Erythroblast (primary cell): ENCODE data around the gene SLC29A4.
"Not testable (repeated sequence)": the region's sequence is repeated elsewhere in the genome, so short reads cannot be mapped to it uniquely, and the experiment has no call there.

Experiments
- DNase-seq, 2 experiments: peaks; one replicate each; lab custom pipeline; 2025; lab: John Stamatoyannopoulos, UW
- GATA1 ChIP-seq: IDR thresholded peaks from 2 replicates; pipeline ENCODE4 v1.6.1; 2011; ENCODE audit warnings: low read depth, mild to moderate bottlenecking, control low read depth, low read length, moderate library complexity
- POLR2A ChIP-seq: IDR thresholded peaks from 2 replicates; pipeline ENCODE4 v1.6.1; 2011; ENCODE audit warnings: mild to moderate bottlenecking, low read length

The SLC29A4 gene

DNA sequence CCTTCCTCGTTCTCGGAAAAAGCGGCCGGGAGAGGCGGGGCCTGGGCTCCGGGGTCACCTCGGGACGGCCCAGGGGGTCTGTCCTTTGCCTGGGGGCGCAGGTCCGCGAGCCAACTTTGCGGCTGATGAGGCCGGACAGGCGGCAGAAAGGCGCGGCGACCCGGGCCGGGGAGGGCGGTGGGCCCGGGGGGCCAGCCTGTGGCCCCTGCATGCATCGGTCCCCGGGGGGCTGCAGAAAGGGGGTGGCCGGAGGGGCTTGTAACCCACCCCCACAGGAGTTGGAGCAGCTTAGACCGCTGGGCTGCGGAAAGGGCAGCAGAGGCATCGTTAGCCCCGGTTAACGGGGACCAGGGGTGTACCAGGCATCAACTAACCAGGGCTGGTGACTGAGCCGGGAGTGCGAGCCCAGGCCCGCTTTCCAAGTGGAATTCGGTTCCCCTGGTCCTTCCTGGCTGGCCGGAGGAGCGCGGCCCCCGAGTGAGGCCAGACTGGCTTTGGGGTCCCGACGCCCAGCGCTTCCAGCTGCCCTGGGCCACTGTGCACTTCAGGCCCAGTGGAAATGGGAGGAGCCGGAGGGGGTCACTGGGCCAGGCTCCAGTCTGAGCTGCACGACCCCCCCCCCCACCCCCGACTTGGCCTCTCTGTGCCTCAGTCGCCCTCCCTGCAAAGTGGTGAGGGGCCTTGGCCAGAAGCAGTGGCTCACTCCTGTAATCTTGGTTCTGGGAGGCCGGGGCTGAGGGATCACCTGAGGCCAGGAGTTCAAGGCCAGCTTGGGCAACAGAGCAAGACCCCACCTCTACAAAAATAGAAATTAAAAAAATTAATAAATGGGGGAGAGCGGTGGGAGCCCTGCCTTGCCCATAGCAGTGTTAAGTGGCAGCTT, 919 bp downstream of the SLC29A4 start:
- TF ChIP-seq GATA1 (no peak), POLR2A (no peak)
- DNase-seq, result no peak

DNA sequence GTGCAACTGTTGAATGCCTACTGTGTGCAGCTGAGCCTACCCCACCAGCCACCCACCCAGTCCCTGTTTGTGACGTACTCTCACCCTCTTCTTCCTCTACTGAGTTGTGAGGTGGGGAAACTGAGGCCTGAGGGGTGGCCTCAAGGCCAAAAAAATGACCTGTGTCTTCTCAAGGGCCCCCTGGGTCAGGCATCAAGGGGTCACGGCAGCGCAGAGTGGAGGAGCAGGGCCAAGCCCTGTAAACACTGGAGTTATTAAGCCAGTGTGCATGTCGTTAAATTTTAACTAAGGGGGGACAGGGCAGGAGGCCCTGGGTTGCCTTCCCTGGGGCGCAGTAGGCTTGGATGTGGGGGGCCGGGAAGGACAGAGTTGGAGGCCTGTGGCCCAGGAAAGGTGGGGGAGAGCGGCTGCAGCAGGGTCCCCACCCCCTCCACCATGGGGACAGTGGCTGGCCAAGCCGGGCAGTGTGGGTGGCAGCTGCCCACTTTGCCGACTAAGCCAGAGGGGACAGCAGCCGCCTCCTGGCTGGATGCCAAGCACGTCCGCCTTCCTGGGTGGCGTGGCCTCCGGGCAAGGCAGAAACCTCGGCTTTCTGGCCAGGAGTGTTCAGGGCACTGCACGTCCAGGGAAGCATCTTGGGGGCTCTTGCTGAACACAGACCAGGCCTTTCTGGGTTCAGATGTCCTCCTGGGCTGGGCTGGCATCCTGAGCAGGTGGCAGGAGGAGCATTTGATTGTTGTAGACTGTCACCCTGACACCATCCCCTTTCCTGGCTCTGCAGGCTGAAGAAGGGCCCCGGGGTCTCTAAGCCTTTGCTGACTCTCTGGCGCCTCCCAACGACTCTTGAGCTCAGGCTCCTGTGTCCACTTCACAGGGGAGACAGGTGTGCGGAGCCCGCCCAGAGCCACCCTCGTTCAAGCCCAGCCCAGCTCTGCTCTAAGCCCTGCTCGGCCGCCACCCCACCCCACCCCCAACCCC, 1.9 kb downstream of the SLC29A4 start:
- TF ChIP-seq GATA1 (no peak), POLR2A (no peak)
- peak; percentile 22 to 24 for DNase-seq

DNA sequence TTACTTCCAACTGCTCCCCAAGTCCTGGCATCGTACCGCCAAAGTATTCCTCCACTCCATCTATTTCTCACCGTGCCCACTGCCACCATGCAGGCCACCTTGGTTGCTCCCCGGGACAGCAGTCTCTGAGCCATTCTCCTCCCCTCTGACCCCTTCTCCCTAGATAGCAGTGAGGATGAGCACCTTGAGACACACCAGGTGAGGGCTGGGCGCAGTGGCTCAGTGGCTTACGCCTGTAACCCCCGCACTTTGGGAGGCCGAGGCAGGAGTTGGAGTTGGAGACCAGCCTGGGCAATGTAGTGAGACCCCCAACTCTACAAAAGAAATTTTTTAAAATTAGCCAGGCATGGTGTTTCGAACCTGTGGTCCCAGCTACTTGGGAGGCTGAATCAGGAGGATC, 4.2 kb downstream of the SLC29A4 start:
- DNase-seq, result no peak
- TF ChIP-seq POLR2A (no peak), GATA1 (no peak)

DNA sequence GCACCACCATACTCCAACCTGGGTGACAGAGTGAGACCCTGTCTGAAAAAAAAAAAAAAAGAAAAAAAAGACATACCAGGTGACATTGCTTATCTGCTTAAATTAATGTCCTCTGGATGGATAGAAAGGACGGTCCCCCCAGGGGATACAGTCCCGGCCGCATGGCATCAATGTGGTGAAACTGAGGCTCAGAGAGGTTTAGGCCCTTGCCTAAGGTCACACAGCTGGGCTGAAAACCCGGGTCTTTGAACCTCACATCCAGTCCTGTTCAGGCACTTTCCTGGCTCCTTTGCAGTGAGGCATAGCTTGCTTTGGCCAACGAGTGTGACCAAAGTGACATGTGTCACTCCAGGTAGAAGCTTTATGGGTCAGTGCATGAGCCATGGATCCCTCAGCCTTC, 4.6 kb downstream of the SLC29A4 start:
- DNase-seq, result not testable (repeated sequence)

DNA sequence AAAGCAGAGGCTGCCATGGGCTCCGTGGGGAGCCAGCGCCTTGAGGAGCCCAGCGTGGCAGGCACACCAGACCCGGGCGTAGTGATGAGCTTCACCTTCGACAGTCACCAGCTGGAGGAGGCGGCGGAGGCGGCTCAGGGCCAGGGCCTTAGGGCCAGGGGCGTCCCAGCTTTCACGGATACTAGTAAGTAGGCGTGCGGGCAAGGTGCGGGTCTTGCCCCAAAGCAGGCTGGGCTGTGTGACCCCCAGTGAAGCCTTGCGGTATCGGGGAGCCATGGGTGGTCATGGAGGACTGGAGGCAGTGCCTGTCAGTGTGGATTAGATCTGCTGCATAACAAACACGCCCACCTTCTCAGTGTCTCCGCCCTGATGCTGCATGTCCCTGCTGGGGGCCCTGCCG, 5.1 kb downstream of the SLC29A4 start:
- DNase-seq, result no peak
- TF ChIP-seq POLR2A, result no peak
- TF ChIP-seq GATA1, result no peak

DNA sequence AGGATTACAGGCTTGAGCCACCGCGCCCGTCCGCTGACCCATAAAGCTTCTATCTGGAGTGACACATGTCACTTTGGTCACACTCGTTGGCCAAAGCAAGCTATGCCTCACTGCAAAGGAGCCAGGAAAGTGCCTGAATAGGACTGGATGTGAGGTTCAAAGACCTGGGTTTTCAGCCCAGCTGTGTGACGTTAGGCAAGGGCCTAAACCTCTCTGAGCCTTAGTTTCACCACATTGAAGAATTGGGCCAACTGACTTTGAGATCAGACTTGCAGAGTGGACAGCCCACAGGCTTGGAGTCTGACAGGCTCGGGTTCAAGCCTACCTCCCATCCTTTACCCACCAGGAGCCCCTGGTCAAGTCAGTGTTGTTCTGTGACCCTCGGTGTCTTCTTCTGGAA, 5.8 kb downstream of the SLC29A4 start:
- not testable (repeated sequence) for DNase-seq

DNA sequence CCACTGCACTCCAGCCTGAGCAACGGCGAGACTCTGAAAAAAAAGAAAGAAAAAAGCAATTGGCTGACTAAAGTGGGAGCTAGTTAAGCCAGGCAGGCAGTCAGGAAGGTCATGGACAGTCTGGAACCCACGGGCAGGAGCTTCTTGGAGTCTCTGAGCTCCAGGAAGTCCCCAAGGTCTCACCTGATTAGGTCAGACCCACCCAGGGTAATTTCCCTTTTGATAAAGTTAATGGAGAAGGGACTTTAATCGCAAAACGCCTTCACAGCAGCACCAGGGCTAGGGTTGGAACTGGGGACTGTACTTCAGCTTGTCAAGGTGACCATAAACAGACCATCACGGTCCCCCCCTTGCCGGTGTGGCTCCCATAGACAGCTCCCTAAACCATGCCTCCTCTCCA, 6.6 kb downstream of the SLC29A4 start:
- TF ChIP-seq GATA1 (no peak), POLR2A (no peak)
- DNase-seq, result no peak

DNA sequence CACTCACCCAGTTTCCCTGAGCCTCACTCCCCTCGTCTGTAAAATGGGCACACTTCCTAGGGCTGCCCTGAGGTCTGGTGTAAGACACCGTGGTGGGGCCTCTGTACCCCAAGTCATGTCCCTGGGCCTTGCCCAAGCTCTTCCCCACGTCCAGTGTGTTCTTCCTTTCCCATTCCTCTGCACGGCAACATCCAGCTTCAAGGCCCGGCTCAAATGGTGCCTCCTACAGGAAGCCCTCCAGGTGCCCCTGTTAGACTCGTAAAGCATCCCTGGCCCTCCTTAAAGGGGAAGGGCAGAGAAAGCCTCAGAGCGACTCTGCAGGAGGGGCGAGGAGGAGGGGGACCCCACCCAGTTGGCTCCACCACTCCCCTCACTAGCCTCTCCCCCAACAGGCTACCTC, 8.6 kb downstream of the SLC29A4 start:
- TF ChIP-seq GATA1, result no peak
- no peak for TF ChIP-seq POLR2A
- no peak for DNase-seq

DNA sequence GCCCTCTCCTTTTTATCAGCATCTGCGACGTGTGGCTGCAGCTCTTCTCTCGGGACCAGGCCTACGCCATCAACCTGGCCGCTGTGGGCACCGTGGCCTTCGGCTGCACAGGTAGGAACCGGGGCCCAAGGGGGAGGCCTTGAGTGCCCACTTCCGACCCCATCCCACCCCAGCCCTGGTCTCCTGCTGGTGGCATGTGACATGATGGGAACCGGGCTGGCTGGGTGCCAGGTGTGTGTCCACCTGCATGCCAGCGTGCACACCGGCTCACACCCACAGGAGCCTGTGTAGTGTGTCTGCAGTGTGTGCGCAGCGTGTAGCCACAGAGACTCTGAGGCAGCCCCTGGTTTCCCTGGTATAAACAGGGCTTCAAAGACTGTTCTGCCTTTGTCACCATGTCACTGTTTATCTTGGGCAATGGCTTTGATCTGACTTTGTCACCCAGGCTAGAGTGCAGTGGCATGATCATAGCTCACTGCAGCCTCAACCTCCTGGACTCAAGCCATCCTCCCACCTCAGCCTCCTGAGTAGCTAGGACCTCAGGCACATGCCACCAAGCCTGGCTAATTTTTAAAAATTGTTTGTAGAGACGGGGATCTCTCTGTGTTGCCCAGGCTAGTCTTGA, 9.1 kb downstream of the SLC29A4 start:
- not testable (repeated sequence) for DNase-seq

DNA sequence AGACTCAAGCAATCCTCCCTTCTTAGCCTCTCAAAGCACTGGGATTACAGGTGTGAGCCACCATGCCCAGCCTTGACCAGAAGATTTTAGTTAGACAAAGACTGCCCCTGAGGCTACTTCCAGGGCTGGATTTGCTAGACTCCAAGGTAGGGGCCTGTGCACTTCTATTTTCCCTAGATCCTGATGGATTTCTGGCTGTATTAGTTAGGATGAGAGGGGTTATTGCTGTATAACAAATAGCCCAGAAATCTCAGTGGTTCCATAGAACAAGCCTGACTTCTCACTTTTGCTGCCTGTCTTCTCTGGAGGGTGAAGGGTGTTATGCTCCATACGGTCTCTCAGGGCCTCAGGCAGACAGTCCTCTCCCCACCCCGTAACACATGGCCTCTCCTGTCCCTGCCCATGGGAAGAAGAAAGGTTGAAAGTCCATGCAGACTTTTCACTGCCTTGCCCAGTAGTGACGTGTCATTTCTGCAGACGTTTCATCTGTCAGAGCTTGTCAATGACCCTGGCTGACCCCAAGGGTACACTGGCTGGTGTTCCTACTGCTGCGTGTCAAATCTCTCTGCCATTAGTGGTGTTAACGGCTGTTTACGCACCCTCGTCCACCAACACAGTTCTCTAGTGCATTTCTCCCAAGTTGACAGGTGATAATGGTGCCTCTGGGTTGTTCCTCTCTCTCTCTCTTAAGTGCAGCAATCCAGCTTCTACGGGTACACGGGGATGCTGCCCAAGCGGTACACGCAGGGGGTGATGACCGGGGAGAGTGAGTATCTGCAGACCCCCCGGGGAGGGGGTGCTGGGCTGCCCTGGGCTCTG, 11.6 kb downstream of the SLC29A4 start:
- no peak for DNase-seq
- TF ChIP-seq POLR2A (no peak), GATA1 (no peak)

DNA sequence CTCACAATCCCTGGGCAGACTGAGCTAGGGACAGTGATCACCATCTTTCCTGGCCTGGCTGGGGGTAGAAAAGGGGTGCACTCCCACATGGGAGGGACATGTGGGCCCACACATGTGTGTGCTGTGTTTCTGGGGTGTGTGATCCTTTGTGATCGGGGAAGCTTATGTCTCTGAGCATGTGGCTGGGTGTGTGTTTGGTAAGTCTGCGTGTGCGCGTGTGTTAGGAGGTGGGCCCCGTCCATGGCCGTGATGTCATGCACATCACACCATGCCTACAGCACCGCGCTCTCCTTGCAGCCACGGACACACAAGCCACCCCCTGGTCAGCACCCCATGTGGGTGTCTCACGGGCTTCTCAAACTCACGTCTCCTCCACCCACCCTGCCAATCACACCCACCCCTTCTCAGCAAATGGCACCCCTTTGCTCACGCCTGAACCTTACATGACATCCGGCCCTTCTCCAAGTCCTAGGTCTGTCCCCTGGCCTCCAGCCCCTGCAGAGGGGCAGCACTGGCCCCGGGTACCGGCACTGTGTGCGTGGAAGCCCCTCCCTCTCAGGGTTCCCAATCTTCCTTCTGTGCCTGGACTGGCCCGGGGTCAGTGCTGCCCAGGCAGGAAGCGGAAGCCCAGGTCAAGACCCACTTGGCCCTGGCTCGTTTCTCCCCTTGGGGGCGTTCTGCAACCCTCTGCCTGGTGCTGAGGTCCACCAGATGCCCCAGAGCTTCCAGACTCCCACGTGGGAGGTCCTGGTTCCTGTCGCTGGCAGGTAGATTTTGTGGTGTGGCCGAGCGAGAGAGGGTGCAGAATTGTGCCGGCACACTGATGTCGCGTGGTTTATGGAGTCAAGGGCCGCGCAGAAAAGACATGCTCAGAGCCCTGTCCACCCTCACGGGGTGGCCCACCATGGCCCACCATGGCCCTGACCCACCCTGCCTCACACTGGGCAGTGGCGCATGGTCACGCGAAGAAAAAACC, 12.6 kb downstream of the SLC29A4 start:
- DNase-seq, result no peak
- TF ChIP-seq GATA1, result no peak
- TF ChIP-seq POLR2A, result no peak

DNA sequence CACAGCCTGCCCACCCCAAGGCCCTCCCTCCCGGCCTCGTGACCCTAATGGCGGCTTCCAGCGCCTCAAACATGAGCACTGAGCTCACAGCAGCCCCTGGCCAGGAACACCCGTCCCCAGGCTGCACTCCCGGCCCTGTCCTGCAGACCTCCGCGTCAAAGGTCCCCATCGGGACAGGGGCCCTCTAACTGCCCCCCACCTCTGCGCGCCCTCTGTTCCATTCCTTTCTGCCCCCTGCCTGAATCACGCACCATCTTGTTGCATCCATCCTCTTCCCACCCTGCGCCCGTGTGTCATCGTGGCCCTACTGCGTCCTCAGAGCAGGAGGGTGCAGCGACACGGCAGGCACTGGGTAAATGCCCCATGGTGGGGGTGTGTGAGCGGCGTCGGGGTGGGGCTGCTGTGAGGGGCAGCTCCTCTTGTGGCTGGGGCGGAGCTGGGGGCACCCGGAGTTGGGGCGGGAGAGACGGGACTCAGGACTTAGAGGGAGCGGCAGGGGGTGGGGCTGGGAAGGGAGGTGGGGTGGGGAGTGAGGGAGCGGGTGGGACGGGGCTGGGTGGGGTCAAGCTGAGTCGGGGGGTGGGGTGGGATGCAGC, 13.4 kb downstream of the SLC29A4 start:
- TF ChIP-seq GATA1 (no peak), POLR2A (no peak)
- peak in 1 of 2 experiments; percentile 59 for DNase-seq
